ENCODE results near the gene SLC30A9. TPM values are rescaled to one million over a fixed set of nuclear protein-coding genes. Genes with fewer than 3 reads are reported as not detected.

SLC30A9 gene
- total RNA-seq, 1 donor from 2014 or later: 65.9 TPM

- Histone ChIP-seq H3K4me3 (ENCODE audit: low read depth, low read length) (no peak overlapping the region), H3K36me3 (ENCODE audit: control insufficient read depth, insufficient read depth, low read length) (no peaks in the 10 kb centered on the region), H3K27me3 (ENCODE audit: control insufficient read depth, insufficient read depth, low read length) (no peaks in the 10 kb centered on the region)
- no peak for TF ChIP-seq CTCF (IDR thresholded peaks at IDR 0.05; ENCODE audit: insufficient read depth, low read length, poor library complexity, severe bottlenecking)
- DNase-seq (ENCODE audit: low read depth): no peak
Measured at GRCh38 chr4:41991916-41992767, 1.8 kb downstream of the SLC30A9 start.

- TF ChIP-seq CTCF (IDR thresholded peaks at IDR 0.05; ENCODE audit: insufficient read depth, low read length, poor library complexity, severe bottlenecking): no peak
- no peak overlapping the region for H3K4me3 ChIP-seq (ENCODE audit: low read depth, low read length)
Measured at GRCh38 chr4:41992967-41993857, 2.9 kb downstream of the SLC30A9 start.

GRCh38 chr4:41994461-41994985 is 4.2 kb downstream of the SLC30A9 start:
- TF ChIP-seq CTCF (IDR thresholded peaks at IDR 0.05; ENCODE audit: insufficient read depth, low read length, poor library complexity, severe bottlenecking): no peak
- no peak overlapping the region for H3K4me3 ChIP-seq (ENCODE audit: low read depth, low read length)
- no peaks in the 10 kb centered on the region for H3K27me3 ChIP-seq (ENCODE audit: control insufficient read depth, insufficient read depth, low read length)
- no peaks in the 10 kb centered on the region for H3K36me3 ChIP-seq (ENCODE audit: control insufficient read depth, insufficient read depth, low read length)
- no peak for DNase-seq (ENCODE audit: low read depth)

More at GRCh38 chr4:41992967-41993857, 2.9 kb downstream of the SLC30A9 start:
- Histone ChIP-seq H3K36me3 (ENCODE audit: control insufficient read depth, insufficient read depth, low read length) (no peaks in the 10 kb centered on the region), H3K27me3 (ENCODE audit: control insufficient read depth, insufficient read depth, low read length) (no peaks in the 10 kb centered on the region)
- no peak for DNase-seq (ENCODE audit: low read depth)

- DNase-seq (ENCODE audit: low read depth): no peak
- Histone ChIP-seq H3K36me3 (ENCODE audit: control insufficient read depth, insufficient read depth, low read length) (no peaks in the 10 kb centered on the region), H3K4me3 (ENCODE audit: low read depth, low read length) (no peak overlapping the region), H3K27me3 (ENCODE audit: control insufficient read depth, insufficient read depth, low read length) (no peaks in the 10 kb centered on the region)
- TF ChIP-seq CTCF (IDR thresholded peaks at IDR 0.05; ENCODE audit: insufficient read depth, low read length, poor library complexity, severe bottlenecking): no peak
Measured at GRCh38 chr4:41998019-41998418, 7.7 kb downstream of the SLC30A9 start.

- TF ChIP-seq CTCF (IDR thresholded peaks at IDR 0.05; ENCODE audit: insufficient read depth, low read length, poor library complexity, severe bottlenecking): no peak
- no peaks in the 10 kb centered on the region for H3K36me3 ChIP-seq (ENCODE audit: control insufficient read depth, insufficient read depth, low read length)
- no peaks in the 10 kb centered on the region for H3K27me3 ChIP-seq (ENCODE audit: control insufficient read depth, insufficient read depth, low read length)
- no peak overlapping the region for H3K4me3 ChIP-seq (ENCODE audit: low read depth, low read length)
- DNase-seq (ENCODE audit: low read depth): no peak
Measured at GRCh38 chr4:41999321-41999720, 9.0 kb downstream of the SLC30A9 start.
